Endodermal cell (in vitro differentiated cells): Measurements from ENCODE around the gene PPFIA2. TPM values are rescaled to one million over a fixed set of nuclear protein-coding genes. Genes with fewer than 3 reads are reported as not detected.

Source experiments
- DNase-seq: peaks from one replicate; pipeline ENCODE4 v3.0.0-alpha.2; 2017
- H3K27ac ChIP-seq: 2 replicates; pipeline ENCODE4 v1.5.1; 2013; ENCODE audit warnings: mild to moderate bottlenecking, low read depth, low read length, moderate library complexity
- H3K27me3 ChIP-seq: 2 replicates; pipeline ENCODE4 v1.6.1; 2013; ENCODE audit warnings: mild to moderate bottlenecking, low read length, moderate library complexity; ENCODE audit not compliant: insufficient read depth, control insufficient read depth, poor library complexity, severe bottlenecking
- H3K36me3 ChIP-seq: 2 replicates; pipeline ENCODE4 v1.7.0; 2013; ENCODE audit warnings: mild to moderate bottlenecking, low read length, moderate library complexity; ENCODE audit not compliant: control insufficient read depth, insufficient read depth
- H3K4me1 ChIP-seq: one replicate; pipeline ENCODE4 v1.7.0; 2013; ENCODE audit warnings: low read length; ENCODE audit not compliant: control insufficient read depth, insufficient read depth
- H3K4me3 ChIP-seq: 2 replicates; pipeline ENCODE4 v1.5.1; 2013; ENCODE audit warnings: mild to moderate bottlenecking, low read length, moderate library complexity
- H3K9ac ChIP-seq: 2 replicates; pipeline ENCODE4 v1.6.1; 2013; ENCODE audit warnings: mild to moderate bottlenecking, low read length, moderate library complexity; ENCODE audit not compliant: poor library complexity, severe bottlenecking; ENCODE audit errors: extremely low read depth
- H3K9me3 ChIP-seq: 2 replicates; pipeline ENCODE4 v1.6.1; 2013; ENCODE audit warnings: mild to moderate bottlenecking, low read length, moderate library complexity; ENCODE audit not compliant: control insufficient read depth
- H3K27ac Mint-ChIP-seq: 2 replicates; pipeline ENCODE4 v1.8.0; 2020; ENCODE audit warnings: mixed read lengths
- H3K27me3 Mint-ChIP-seq: 2 replicates; pipeline ENCODE4 v1.8.0; 2021; ENCODE audit warnings: mild to moderate bottlenecking, mixed read lengths; ENCODE audit not compliant: insufficient read depth
- H3K36me3 Mint-ChIP-seq: 2 replicates; pipeline ENCODE4 v1.8.0; 2020; ENCODE audit warnings: low read depth, mixed read lengths
- H3K4me1 Mint-ChIP-seq: 2 replicates; pipeline ENCODE4 v1.8.0; 2020; ENCODE audit warnings: mixed read lengths
- H3K4me3 Mint-ChIP-seq: 2 replicates; pipeline ENCODE4 v1.8.0; 2020; ENCODE audit warnings: mild to moderate bottlenecking, moderate library complexity, mixed read lengths
- H3K9me3 Mint-ChIP-seq: 2 replicates; pipeline ENCODE4 v1.8.0; 2020; ENCODE audit warnings: mild to moderate bottlenecking, mixed read lengths
- WGBS, 2 experiments: methylation state at CpG; one replicate each; pipeline versions ENCODE4 v1.1.5 to v1.1.7; 2013; ENCODE audit warnings: missing lambda C conversion rate in 2 of 2, mixed read lengths in 1 of 2; ENCODE audit not compliant: insufficient coverage in 1 of 2, insufficient read length in 1 of 2; 5-methylcytosine and 5-hydroxymethylcytosine counted together
- total RNA-seq, 2 donors: library from RNA; stranded (reverse); fragmentation: NEBNext Ultra II Directional in 1 of 2; extraction: Animal tissue kit (Norgen Biotek cat#: 25700) in 1 of 2; gene quantifications; 2 replicates in 1 of 2; 3 replicates in 1 of 2; pipeline ENCODE4 v1.2.1, GENCODE V29; 2021
- TF ChIP-seq, protein P1 (sequence below): fragments of 200-600 bp; sonication (generic); conservative IDR thresholded peaks from 2 replicates; pipeline ENCODE4 v1.5.0; 2021; ENCODE audit warnings: antibody characterized with exemption, mild to moderate bottlenecking

Gene PPFIA2
- total RNA-seq, 2 donors from 2014 or later = 1.2 TPM; not detected in 1

DNA sequence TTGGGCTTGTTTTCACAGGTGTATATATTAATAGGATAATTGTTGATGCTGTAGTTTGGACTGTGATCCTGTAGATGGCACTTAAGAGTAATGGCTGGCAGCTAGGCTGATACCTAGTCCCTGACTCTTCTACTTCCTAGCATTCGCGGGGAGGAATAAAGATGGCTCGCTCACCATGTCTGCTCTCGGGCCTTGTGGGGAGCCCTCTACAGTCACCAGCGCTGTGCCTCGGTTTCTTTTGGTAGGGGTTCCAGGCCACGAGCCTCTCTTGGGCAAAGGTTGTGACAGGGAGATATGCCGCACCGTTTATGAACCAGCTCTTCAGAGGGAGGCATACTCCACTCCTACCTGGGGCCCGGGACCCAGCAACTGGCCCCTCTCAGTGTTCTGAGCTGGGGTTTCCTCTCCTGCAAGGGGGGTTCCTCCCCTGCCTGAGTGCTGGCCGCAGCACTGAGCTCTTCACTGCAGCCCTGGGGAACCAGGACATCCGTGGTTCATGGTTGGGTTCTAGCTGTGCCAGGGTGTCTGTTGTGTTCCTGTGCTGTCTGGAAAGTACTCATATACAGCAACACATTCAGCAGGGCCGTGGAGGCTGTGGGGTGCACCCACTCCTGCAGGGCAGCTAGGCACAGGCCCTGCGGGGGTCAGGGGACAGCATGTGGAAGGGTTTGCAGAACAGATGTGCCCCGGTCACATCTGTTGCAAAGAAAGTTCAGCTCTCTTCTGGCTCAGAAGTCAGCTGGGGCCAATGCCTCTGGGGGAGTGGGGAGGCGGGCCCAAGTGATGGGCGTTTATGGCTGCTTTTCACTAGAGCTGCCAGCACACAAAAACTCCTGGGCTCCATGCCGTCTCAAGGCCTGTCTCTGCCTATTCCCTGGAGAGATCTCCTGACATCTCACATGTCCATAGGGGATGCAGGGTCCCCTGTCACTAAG is 147.9 kb downstream of the PPFIA2 start:
- no peaks in the 10 kb centered on the region for H3K9me3 Mint-ChIP-seq
- Histone ChIP-seq H3K27ac (no peak overlapping the region), H3K4me3 (no peak overlapping the region), H3K9ac (no peak overlapping the region), H3K4me1 (no peaks in the 10 kb centered on the region), H3K9me3 (no peaks in the 10 kb centered on the region), H3K36me3 (no peaks in the 10 kb centered on the region), H3K27me3 (peaks cover 42% of the 10 kb centered on the region)
- no peaks in the 10 kb centered on the region for H3K36me3 Mint-ChIP-seq
- no peak overlapping the region for H3K27ac Mint-ChIP-seq
- H3K4me3 Mint-ChIP-seq = no peak overlapping the region
- peaks cover 7% of the 10 kb centered on the region for H3K27me3 Mint-ChIP-seq
- TF ChIP-seq, protein P1, sequence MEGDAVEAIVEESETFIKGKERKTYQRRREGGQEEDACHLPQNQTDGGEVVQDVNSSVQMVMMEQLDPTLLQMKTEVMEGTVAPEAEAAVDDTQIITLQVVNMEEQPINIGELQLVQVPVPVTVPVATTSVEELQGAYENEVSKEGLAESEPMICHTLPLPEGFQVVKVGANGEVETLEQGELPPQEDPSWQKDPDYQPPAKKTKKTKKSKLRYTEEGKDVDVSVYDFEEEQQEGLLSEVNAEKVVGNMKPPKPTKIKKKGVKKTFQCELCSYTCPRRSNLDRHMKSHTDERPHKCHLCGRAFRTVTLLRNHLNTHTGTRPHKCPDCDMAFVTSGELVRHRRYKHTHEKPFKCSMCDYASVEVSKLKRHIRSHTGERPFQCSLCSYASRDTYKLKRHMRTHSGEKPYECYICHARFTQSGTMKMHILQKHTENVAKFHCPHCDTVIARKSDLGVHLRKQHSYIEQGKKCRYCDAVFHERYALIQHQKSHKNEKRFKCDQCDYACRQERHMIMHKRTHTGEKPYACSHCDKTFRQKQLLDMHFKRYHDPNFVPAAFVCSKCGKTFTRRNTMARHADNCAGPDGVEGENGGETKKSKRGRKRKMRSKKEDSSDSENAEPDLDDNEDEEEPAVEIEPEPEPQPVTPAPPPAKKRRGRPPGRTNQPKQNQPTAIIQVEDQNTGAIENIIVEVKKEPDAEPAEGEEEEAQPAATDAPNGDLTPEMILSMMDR = peak; percentile 69
- peak; percentile 68 for DNase-seq
- whole genome bisulfite sequencing, 2 experiments = 85 to 90% methylated on average over 2 to 18 of the region's 18 CpGs
- peaks cover 9% of the 10 kb centered on the region for H3K4me1 Mint-ChIP-seq

DNA sequence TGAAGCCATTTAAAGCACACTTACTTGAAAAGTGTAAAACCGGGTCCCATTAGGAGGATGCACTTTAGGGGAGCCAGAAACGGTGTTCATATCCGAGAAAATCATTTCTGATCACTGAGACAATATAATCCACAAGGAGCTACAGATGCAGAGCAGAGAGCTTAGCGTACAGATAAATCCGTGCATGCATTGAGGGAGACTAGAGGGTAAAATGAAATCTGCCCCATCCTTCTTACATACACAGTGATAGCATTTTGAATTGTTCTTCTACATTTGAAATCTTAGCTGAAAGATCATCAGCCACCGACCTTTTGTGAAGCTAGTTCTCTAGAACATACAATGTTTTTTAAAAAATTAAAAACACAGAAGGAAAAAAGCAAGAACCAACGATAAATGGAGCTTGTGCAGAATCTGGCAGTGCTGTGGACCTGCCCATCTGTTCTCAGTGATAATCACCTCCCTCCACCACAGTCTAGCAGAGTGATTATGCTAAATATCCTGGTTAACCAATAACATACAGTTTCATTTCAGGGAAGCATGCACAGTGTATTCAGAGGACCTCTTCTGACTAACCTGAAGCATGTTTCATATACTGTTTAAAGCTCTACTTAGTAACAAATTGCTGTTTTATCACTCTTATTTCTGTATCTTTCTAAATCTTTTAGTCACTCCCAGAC is 161.1 kb downstream of the PPFIA2 start:
- H3K4me3 ChIP-seq = no peak overlapping the region
- Mint-ChIP-seq H3K36me3 (no peaks in the 10 kb centered on the region), H3K4me3 (no peak overlapping the region), H3K9me3 (no peaks in the 10 kb centered on the region), H3K27me3 (no peaks in the 10 kb centered on the region), H3K27ac (no peak overlapping the region), H3K4me1 (no peaks in the 10 kb centered on the region)
- H3K9me3 ChIP-seq = no peaks in the 10 kb centered on the region
- H3K36me3 ChIP-seq = no peaks in the 10 kb centered on the region
- no peak for DNase-seq
- no peaks in the 10 kb centered on the region for H3K4me1 ChIP-seq
- TF ChIP-seq, protein P1 = no peak
- peaks cover 6% of the 10 kb centered on the region for H3K27me3 ChIP-seq
- no peak overlapping the region for H3K27ac ChIP-seq
- 88 to 90% methylated on average over 4 to 7 of the region's 7 CpGs for WGBS, 2 experiments
- no peak overlapping the region for H3K9ac ChIP-seq

- TF ChIP-seq, protein P1 = no peak
- Mint-ChIP-seq H3K27me3 (no peaks in the 10 kb centered on the region), H3K4me1 (no peaks in the 10 kb centered on the region), H3K27ac (no peak overlapping the region), H3K36me3 (no peaks in the 10 kb centered on the region), H3K9me3 (no peaks in the 10 kb centered on the region), H3K4me3 (no peak overlapping the region)
- no peak overlapping the region for H3K9ac ChIP-seq
- no peak overlapping the region for H3K27ac ChIP-seq
- H3K4me1 ChIP-seq = no peaks in the 10 kb centered on the region
- H3K4me3 ChIP-seq = no peak overlapping the region
- H3K27me3 ChIP-seq = no peaks in the 10 kb centered on the region
- H3K9me3 ChIP-seq = no peaks in the 10 kb centered on the region
- no peaks in the 10 kb centered on the region for H3K36me3 ChIP-seq
- no peak for DNase-seq
- 62% methylated on average over 1 of the region's 1 CpG; no CpG with 5 or more reads in 1 of the 2 experiments for WGBS, 2 experiments
Measured at GRCh38 chr12:81596558-81596957, 162.6 kb downstream of the PPFIA2 start.
